A549 (cell line): ENCODE data around the gene RCOR2.
"Not testable (repeated sequence)": the region's sequence is repeated elsewhere in the genome, so short reads cannot be mapped to it uniquely, and the experiment has no call there.

ENCODE experiments used
- BCL3 ChIP-seq: fragments of >200 bp; sonication (Bioruptor Twin); formaldehyde crosslinking; IDR thresholded peaks from 3 replicates; pipeline ENCODE4 v1.6.1; 2016
- CTCF ChIP-seq: fragments of >200 bp; sonication (Bioruptor Twin); formaldehyde crosslinking; IDR thresholded peaks from 3 replicates; pipeline ENCODE4 v1.5.1; 2016
- ELK1 ChIP-seq: fragments of 150-350 bp; IDR thresholded peaks from 2 replicates; pipeline ENCODE4 v1.6.1; 2014; ENCODE audit warnings: low read depth, mild to moderate bottlenecking, low read length
- HDAC2 ChIP-seq: fragments of 200-600 bp; sonication (generic); IDR thresholded peaks from 2 replicates; pipeline ENCODE4 v1.6.1; 2016
- HMGXB4 ChIP-seq: fragments of 250-450 bp; sonication (Bioruptor Pico); IDR thresholded peaks from 2 replicates; pipeline ENCODE4 v1.5.0; 2021; ENCODE audit warnings: mild to moderate bottlenecking, moderate library complexity, borderline replicate concordance
- KDM1A ChIP-seq: fragments of 200-600 bp; sonication (generic); IDR thresholded peaks from 2 replicates; pipeline ENCODE4 v1.6.1; 2016; ENCODE audit warnings: low read depth, mild to moderate bottlenecking
- MAFK ChIP-seq: fragments of 450-650 bp; IDR thresholded peaks from 2 replicates; pipeline ENCODE4 v1.6.1; 2014; ENCODE audit not compliant: partially characterized antibody
- PHF8 ChIP-seq: fragments of 200-600 bp; sonication (generic); IDR thresholded peaks from 2 replicates; pipeline ENCODE4 v1.6.1; 2016; ENCODE audit warnings: low read depth, mild to moderate bottlenecking, antibody characterized with exemption, moderate library complexity, borderline replicate concordance
- POLR2A ChIP-seq: IDR thresholded peaks from 2 replicates; pipeline ENCODE4 v1.6.1; 2012; ENCODE audit warnings: mild to moderate bottlenecking, low read length
- RAD21 ChIP-seq, 2 experiments: fragments of >200 bp in 1 of 2; sonication (Bioruptor Twin) in 1 of 2; formaldehyde crosslinking in 1 of 2; IDR thresholded peaks in 1 of 2; conservative IDR thresholded peaks in 1 of 2; 2 replicates in 1 of 2; 3 replicates in 1 of 2; pipeline ENCODE4 v1.6.1; 2012 to 2018; ENCODE audit warnings: inconsistent platforms in 1 of 2
- RCOR1 ChIP-seq: fragments of 150-350 bp; IDR thresholded peaks from 2 replicates; pipeline ENCODE4 v1.6.1; 2014; ENCODE audit warnings: antibody characterized with exemption, low read length, low read depth
- RFX5 ChIP-seq: fragments of 450-650 bp; IDR thresholded peaks from 2 replicates; pipeline ENCODE4 v1.7.1; 2014; ENCODE audit warnings: antibody characterized with exemption, mild to moderate bottlenecking, moderate library complexity
- SMC3 ChIP-seq: fragments of >200 bp; sonication (Bioruptor Twin); formaldehyde crosslinking; IDR thresholded peaks from 3 replicates; pipeline ENCODE4 v1.6.1; 2018; ENCODE audit warnings: inconsistent platforms

- not testable (repeated sequence) for TF ChIP-seq RCOR1; CTCF; RFX5; HMGXB4; MAFK; PHF8; KDM1A; ELK1; HDAC2; RAD21 (conservative IDR thresholded peaks at IDR 0.05 in 1 of 2, IDR thresholded peaks at IDR 0.05 in 1 of 2); POLR2A; BCL3; SMC3
Observed at GRCh38 chr11:63863620-63864019, 53.3 kb downstream of the RCOR2 start.
